Left cardiac atrium (tissue), 4 donors: Measurements from ENCODE around the gene PIGH. TPM values are rescaled to one million over a fixed set of nuclear protein-coding genes. Genes with fewer than 3 reads are reported as not detected.
A peak's percentile ranks its signal among the peaks of the same experiment; 100 is the strongest.

Source experiments
- ATAC-seq, 2 donors: fragments of 200-7000 bp; cut with Tn5 transposase; one replicate each; pipeline ENCODE4 v1.9.1; 2020; ENCODE audit warnings: mild to moderate bottlenecking in 2 of 2, moderate library complexity in 2 of 2
- DNase-seq: peaks from one replicate; pipeline ENCODE4 v3.0.0-alpha.2; 2020
- intact Hi-C, 2 donors: fragments of 100-400 bp; cut with DNase I; formaldehyde crosslinking; loops; one replicate each; pipeline versions ENCODE4 v1.14.1 to v1.15.1; 2022 to 2023
- total RNA-seq, 2 donors: library from RNA; stranded (reverse); fragmentation: NEBNext Ultra II Directional; extraction: Animal tissue kit (Norgen Biotek cat#: 25700); gene quantifications; one replicate each; pipeline ENCODE4 v1.2.1, GENCODE V29; 2021
- donor health status: DM: no; HTN: yes; CAD: no.
- donor health status: DM: no; HTN: yes; CAD: no; lungs with severe emphysema.
- donor health status: DM: yes; HTN: yes; CAD: no.
- donor health status: Dilated cardiomyopathy.

The PIGH gene
- total RNA-seq, 2 donors from 2014 or later = 13.0 to 14.2 TPM

DNA sequence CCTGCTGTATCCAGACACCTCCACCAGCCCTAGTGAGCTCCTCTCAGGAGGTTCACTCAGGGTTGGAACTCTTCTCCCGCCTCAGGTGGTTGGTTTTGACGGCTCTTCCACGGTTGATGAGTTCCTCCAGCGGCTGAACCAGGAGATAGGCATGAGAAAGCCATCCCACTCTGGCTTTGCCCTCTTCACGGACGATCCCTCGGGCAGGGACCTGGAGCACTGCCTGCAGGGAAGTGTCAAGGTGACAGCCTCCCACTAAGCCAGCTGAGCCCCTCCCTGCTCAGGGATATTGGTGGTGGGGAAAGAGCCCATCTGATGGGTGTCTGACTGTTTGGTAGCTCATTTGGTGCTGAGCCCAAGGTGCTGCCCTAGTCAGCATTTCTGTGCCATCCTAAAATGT is 20.4 kb downstream of the PIGH start:
- intact Hi-C loops = no loop called here
- DNase-seq (no peak), ATAC-seq (no peak)

DNA sequence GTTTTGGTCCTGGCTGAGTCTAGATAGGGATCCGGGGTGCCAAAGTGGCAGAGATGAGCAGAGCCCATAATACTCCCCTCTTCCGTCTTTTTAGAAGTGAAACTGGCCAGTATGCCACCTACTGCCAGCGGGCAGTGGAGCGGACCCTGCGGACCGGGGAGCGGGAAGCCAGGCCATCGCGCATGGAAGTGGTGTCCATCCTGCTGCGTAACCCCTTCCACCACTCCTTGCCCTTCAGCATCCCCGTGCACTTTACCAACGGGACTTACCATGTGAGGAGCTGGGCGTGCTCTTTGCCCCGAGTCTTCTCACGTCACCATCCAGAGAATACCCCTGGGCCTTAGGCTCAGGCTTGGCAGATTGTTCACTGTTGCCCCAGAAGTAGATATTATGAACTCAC is 21.0 kb downstream of the PIGH start:
- DNase-seq (no peak), ATAC-seq (no peak)
- intact Hi-C loops = no loop called here

DNA sequence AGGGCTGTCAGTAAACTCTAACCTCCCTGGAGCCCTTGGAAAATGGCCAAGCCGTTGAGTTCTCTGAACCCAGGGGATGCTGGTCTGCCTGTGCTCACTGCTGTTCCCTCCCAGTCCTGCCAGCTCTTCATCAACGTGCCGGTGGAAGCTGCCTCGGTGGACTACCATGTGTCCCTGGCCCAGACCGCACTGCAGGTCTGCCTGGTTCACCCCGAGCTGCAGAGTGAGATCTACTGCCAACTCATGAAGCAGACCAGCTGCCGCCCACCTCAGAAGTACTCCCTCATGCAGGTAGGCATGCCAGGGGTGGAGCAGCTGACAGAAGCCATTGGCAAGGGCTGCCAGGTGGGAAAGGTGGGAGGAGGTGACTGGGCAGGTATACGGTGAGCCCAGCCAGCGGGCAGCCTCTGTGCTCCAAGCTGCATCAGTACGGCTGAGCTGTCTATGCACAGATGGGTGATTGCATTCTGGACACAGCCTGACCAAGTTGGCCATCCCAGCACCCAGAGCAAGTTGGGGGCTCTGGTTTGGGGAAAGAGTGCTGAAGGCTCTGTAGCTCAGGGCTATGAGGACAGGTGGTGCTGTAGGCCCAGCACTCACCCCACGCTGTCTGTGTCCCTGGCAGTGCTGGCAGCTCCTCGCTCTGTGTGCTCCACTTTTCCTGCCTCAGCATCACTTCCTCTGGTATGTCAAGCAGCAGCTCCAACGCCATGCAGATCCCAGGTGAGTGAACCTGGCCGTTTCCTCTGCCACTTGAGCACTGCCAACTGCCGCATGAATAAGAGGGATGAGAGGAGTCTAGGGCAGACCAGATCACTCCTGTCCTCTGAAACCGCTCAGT is 21.9 kb downstream of the PIGH start:
- intact Hi-C loops = no loop called here
- ATAC-seq = no peak
- no peak for DNase-seq

DNA sequence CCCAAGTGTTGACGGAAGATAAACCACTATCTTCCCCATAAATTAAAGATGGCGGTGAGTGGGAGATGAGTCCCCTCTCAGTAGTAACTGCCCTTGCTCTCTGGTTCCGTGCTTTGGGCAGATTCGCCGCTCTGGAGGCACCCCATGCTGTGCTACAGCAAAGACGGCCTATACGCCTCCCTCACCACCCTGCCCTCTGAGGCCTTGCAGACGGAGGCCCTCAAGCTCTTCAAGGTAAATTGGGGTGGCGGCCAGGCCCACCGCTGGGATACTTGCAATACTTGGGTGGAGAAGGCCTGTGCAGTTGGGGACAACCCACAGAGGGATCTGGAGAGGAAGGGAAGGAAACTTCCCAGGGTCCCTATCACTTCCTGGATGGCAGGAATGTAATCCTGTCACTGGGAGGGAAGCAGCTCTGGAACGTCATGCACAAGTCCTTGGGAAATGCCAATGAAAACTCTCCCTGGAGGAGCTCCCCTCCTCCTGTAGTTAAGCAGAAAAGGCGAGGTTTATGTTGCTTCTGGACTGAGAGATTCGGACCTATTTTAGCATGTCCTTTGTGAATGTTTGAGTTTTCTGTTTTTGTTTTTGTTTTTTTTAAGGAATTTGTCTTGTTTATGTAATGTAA is 22.8 kb downstream of the PIGH start:
- DNase-seq (no peak), ATAC-seq (no peak)
- intact Hi-C loops = no loop called here

DNA sequence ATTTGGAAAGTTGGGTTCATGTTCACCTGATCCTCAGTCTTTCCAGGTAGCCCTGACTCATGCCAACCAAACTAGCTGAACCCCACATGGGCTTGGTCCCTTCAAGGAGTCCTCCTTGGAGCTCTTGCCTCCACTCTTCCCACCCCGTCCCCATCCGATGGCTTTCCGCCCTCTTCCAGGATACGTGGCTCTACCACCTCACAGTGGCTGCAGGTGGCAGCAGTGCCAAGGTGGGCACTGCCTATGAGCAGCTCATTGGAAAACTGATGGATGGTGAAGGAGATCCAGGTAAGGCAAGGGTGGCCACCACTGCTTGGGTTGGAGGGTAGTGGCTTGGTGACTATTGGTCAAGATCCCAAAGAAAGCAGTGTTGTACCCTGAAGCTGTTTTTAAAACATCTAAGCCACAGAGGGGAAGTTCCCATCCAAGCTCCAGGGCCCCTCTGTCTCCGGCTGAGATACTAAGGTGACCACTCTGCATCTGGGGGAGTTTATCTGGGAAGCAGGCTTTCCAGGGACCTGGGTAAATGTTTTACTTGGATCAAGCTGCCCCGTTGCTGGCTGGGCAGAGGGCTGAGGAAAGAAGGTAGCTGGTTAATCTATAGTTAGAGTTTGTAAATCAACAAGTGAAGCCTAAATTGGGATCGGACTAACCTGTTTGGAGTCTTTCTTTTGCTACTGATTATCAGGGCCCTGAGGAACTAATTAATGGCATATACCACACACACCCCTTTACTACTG is 23.7 kb downstream of the PIGH start:
- ATAC-seq (no peak), DNase-seq (no peak)
- intact Hi-C loops = no loop called here

DNA sequence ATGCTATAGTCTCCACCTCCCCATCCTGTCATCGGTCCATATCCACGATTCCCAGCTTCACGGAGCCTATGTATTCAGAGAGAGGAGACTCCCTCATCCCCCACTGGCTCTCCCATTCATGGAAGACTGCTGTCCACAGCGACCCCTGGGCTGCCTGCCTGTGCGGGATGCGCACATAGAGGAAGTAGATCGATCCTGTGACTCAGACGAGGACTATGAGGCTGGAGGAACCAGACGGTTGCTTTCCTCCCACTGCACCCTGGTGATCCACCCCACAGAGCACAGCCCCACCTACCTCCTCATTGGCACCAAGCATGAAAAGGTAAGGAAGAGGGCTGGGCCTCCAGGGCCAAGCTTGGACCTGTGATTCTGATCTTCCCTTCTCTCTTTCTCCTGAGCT is 24.4 kb downstream of the PIGH start:
- intact Hi-C loops = no loop called here
- ATAC-seq = no peak
- no peak for DNase-seq

DNA sequence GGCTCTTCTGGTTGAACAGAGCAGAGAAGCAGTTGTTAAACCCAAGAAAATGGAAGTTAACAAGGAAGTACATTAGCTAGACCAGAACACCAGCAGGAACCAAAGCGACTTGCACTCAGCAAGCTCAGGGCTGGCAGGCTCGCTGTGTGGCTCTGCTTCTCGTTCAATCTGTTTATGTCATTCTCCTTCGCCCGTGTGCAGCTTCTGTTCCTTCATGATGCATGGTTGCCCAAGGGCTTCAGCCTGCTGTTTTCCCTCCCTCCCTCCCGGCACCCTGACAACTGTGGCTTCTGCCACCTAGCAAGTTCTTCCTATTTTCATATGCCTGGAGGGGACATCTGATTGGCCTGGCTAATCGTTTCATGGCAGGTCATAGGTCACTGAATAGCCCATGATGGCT is 25.3 kb downstream of the PIGH start:
- intact Hi-C loops = loop anchor here (5.0 kb wide), 2 partner anchors 48 to 148 kb away; no protein-coding TSS in a partner anchor
- ATAC-seq (no peak), DNase-seq (no peak)

DNA sequence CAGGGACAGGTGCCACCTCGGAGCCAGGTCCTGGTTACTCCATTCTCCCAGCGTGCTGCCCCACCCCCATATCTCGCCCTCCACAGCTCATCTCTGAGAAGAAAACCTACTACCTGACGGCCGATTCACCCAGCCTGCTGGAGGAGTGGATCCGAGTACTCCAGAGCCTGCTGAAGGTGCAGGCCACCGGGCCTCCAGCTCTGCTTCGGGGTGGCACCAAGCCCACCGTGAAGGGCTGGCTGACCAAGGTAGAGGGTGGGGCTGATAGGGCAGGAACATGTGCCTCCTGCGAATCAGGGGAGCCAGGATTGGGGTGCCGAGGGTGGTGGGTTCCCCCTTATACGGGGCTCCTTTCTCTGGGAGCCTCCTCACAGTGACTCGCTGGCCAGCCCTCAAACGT is 25.9 kb downstream of the PIGH start:
- ATAC-seq (no peak), DNase-seq (no peak)
- intact Hi-C loops = loop anchor here (5.0 kb wide), 2 partner anchors 47 to 147 kb away; no protein-coding TSS in a partner anchor

DNA sequence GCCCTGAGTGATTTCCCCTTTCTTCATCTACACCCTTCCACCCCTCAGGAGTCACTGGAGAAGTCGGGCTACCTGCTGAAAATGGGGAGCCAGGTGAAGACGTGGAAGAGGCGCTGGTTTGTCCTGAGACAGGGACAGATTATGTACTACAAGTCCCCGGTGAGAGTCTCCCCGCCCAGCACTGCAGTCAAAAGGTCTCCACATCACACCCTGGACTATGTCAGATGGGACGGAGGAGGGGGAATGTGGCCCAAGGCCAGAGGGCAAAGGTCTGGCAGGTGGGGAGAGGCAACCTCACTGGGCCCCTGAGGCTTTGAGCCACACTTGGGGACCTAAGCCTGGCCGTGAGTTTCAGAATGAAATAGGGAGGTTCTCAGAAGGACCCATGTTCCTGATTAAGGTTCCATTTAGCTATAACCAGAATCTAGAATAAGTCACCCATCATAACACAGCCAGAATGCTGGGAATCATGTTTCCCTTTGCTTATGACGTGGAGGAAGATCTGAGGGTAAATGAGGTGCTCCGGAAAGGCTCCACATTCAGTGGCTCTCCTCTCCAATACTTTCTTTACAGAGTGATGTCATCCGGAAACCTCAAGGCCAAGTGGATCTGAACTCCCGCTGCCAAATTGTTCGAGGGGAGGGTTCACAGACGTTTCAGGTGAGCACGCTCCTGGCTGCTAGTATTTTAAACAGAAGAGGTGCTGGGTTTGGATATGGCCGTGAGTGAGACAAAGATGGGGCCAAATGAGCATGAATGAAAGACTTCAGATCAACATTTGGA is 26.6 kb downstream of the PIGH start:
- no peak for ATAC-seq
- intact Hi-C loops = loop anchor here (5.0 kb wide), 2 partner anchors 46 to 146 kb away; no protein-coding TSS in a partner anchor
- DNase-seq = no peak

DNA sequence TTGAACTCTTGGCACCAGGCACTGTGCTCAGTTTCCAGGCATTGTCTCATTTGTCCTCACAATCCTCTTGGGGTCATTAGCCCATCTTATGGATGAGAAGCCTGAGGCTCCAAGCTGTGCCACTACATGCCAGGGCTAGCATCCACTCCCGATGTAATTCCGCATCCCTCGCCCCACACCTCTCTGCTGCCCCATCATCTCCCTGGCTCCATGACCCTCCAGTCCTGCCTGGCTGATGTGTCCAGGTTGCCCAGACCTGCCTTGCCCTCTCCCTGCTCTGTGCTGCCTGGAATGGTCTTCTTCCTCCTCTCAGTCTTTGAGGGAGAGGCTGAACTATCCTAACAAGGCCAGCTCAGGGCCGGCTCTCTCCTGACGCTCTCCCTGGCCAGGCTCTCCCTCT is 27.5 kb downstream of the PIGH start:
- DNase-seq (no peak), ATAC-seq (no peak)
- intact Hi-C loops = loop anchor here (5.0 kb wide), 2 partner anchors 45 to 145 kb away; no protein-coding TSS in a partner anchor

DNA sequence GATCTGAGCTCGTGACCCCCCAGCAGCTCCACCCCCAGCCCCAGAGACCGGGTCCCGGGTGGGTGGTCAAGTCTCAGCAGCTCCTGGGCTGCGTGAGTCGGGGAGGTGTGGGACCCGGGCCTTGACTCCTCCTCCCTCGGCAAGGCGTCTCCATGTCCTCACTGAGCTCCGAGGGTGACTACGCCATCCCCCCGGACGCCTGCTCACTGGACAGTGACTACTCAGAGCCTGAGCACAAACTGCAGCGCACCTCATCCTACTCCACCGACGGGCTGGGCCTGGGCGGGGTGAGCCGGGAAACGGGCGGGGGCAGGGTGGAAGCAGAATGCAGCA is 28.1 kb downstream of the PIGH start:
- ATAC-seq (no peak), DNase-seq (no peak)
- intact Hi-C loops = loop anchor here (1.0 to 5.0 kb wide), 3 partner anchors 45 to 145 kb away; no protein-coding TSS in a partner anchor

DNA sequence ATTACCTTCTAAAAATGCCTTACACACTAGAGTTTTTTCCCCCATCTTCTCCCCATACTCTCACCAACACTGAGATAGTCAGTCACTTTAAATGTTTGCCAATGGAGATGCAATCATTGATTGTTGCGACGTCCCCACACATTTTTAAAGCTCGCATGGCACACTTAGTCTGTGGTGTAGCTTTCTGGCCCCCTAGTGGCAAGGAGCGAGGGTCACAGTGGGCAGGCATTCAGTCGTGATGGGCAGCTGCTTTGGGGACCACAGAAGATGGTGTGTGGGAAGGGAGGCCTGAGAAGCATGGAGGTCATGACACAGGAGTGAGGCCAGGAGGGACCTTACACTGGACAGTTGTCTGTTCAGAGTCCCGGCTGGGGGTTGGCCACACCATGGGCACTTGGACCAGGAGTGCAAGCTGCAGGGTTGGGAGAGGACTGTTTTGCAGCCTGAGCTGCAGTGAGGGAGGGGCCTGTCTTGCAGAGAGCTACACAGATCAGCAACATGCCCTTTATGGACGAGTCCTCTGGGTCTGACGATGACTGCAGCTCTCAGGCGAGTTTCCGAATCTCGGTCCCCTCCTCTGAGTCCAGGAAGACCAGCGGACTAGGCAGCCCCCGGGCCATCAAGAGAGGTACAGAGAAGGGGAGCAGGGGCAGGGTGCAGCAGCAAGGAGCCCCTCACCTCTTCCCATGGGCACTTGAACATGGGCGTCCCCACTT is 28.6 kb downstream of the PIGH start:
- ATAC-seq = peak; percentile 76 to 85
- DNase-seq = peak; percentile 74
- intact Hi-C loops = loop anchor here (1.0 to 5.0 kb wide), 3 partner anchors 44 to 144 kb away; no protein-coding TSS in a partner anchor

DNA sequence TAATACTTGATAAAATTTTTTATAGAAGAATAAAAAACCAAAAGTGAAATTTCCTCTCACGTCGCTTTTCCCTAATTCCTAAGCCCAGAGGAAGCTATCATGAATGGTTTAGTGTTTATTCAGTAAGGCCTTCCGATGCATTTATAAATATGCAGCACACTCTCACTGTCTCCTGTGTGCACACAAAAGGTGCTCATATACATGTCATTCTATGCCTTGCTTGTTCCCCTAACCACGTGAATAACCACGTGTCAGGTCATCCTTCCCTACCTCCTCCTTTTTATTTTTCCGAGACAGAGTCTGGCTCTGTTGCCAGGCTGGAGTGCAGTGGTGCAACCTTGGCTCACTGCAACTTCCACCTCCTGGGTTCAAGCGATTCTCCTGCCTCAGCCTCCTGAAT is 29.6 kb downstream of the PIGH start:
- no peak for DNase-seq
- no peak for ATAC-seq
- intact Hi-C loops = loop anchor here (5.0 kb wide), 2 partner anchors 43 to 143 kb away; no protein-coding TSS in a partner anchor

DNA sequence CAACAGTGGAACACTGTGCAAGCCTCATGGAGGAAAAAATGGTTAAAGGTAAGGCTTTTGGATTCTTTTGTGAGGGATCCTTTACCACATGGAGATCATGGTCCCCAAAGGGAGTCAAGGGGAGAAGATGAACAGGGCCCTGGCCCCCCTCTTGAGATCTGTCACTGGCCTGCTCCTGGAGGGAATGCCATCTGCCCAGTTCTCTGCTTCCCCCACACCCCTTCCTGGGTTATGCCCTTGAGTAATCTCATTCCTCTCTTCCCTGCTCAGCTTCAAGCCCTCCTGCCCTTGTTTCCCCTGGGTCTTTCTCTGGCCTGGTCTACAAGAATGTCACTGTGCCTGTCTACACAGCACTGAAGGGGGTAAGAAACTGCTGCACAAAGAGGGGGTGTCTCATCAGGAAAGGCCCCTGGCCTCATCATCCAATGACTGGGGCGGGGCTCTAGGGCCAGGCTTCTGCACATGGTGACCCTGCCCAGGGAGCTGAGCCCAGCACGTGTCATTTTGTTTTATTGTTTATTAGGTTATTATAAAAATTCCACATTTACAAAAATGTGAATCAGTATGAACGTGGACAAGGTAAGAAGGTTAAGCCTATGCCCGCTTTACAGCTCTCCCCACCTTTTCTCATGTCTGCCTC is 30.3 kb downstream of the PIGH start:
- intact Hi-C loops = loop anchor here (5.0 kb wide), 2 partner anchors 42 to 142 kb away; no protein-coding TSS in a partner anchor
- DNase-seq = no peak
- no peak for ATAC-seq

DNA sequence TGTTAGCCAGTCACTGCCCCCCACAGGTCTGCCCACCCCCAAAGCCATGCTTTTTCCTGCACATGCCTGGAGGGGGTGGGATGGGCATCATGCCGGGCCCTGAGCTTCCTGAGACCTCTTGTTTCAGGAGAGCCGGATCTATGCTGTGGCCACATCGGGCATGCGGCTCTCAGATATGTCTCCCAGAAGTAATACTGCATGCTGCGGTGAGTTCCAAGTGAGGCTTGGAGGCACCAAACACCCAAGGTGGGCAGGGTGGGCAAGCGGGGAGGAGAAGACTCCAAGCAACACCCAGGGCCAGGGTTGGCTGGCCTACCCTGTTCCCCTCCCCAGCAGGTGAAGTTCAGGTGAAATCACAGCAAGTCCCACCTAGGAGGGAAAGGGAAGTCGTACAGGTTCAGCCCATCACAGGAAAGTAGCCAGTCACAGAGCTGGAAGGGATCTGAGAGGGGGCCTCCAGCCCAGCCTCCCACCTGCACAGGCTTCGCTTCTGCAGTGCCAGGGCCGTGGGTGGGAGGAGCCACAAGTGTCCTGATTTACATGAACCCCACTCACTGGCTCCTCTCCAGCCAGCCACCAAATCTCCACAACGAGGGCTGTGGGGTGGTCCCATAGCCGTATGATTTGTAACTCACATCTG is 30.9 kb downstream of the PIGH start:
- intact Hi-C loops = no loop called here
- ATAC-seq (no peak), DNase-seq (no peak)

DNA sequence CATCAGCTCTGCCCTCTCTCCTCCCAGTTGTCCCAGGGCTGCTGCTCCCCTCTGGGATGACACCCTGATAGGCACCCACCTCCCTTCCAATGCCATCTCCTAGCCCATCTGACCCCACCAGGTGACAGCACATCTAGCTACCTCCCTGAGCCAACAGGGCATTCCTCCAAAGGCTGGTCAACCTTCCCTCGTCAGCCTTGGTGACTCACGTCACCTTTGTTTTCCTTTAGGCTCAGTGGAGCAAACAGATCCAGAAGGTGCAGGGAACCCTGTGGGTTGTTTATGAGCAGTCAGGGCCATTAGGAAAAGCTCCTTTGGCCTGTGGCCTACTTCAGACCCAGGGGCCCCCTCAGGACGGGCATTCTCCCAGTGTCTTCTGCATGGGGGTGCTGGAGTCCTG is 32.4 kb downstream of the PIGH start:
- ATAC-seq = no peak
- DNase-seq = no peak
- intact Hi-C loops = no loop called here

DNA sequence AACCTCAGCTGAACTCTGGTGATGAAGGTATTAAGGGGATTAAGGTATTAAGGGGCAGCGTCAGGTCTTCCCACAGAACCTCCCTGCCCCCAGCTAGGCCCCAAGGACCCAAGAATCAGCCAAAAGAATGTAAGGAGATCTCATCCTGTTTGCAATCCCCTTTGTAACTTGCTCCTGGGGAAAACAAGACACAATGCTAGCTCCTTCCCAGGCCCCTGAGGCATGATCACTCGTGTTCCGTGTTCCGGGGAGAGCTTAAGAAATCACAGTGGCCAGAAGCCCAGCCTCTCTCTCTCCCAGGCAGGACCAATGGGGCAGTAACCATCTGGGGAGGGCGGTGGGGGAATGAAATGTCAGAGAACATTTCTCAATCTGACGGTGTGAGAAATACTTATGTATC is 33.2 kb downstream of the PIGH start:
- DNase-seq (no peak), ATAC-seq (peak; percentile 35 to 79)
- intact Hi-C loops = no loop called here

DNA sequence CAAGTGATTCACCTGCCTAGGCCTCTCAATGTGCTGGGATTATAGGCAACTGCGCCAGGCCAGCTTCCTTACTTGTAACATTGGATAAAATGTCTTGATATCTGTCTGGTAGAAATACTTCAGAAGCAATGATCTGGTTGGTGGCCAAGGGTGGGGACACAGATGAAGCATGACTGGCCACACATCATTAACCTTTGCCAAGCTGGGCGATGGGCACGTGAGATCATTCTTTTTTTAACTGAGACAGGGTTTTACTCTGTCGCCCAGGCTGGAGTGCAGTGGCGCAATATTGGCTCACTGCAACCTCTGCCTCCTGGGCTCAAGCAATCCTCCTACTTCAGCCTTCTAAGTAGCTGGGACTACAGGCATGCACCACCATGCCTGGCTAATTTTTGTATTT is 35.8 kb downstream of the PIGH start:
- no peak for DNase-seq
- ATAC-seq = no peak
- intact Hi-C loops = no loop called here
